ENCODE measurements around the gene VEGFA.

Gene VEGFA

DNA sequence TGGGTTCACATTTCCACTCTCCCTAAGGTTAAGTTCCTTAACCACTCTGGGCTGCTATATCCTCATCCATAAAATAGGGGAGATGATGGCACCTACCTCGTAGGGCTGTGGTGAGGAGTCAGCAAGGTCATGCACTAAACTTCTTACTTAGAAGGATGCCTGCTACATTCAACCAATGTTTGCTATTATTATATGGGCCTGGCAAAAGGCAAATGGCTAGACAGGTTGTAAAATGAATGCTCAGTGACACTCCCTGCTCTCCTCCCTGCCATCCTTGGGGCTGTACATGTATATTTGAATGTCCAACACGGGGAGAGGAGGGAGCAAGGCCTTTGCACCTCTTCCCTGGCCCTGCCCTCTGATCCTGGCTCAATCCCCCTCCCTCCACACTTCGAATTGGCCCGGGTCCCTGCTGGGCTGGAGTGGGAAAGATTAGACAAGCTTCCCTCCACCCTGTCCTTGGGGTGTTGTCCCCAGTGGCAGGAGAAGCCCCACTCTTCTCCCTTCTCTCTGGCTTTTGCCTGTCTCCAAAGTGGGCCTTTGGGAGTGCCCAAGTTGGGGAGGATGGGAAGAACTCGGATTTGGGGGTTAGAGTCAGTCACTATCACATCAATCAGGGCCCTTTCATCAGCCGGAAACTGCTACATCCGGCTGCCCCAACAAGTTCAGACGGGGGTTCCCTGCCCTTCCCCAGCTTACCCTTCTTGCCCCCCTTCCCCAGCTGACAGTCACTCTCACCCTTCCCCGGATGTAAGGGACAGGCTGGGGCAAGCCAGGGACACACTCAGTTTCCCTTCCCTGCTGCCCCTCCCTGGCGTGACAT lies 36.3 kb upstream of the VEGFA start:
- peak overlapping the region in 1 of 2 donors; percentile 39 for H3K4me3 Mint-ChIP-seq
- H3K27ac Mint-ChIP-seq, result peak overlapping the region; percentile 8 to 98
- peaks cover 6 to 20% of the 10 kb centered on the region in 2 donors for H3K4me1 Mint-ChIP-seq (ENCODE audit: low read depth in 2 of 2)
- H3K9me3 Mint-ChIP-seq, result peaks cover 0 to 2% of the 10 kb centered on the region in 2 donors
- DNase-seq (peak in 1 of 3 experiments; percentile 61), ATAC-seq (replicated peaks) (peak; percentile 81)
- no peaks in the 10 kb centered on the region for H3K27me3 Mint-ChIP-seq
- peaks cover 2% of the 10 kb centered on the region for H3K36me3 Mint-ChIP-seq (ENCODE audit: insufficient read depth)

DNA sequence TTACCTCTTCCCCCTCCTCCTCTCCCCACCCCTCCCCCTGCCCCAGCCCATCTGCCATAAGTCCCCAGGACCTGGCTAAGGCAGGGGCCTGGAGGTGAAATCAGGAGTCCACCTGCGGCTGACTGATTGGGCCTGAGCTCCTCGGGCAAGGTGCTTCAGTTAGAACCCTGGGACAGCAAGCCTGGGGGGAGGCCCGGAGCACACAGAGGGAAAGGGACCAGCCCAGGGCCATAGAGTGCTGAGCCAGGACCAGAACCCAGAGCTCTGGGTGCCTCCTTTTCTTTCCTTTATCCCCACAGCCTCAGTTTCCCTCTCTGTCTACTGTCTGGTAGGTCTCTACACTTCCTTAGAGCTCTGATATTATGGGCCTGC lies 35.7 kb upstream of the VEGFA start:
- peak overlapping the region; percentile 15 to 98 for H3K27ac Mint-ChIP-seq
- H3K4me1 Mint-ChIP-seq (ENCODE audit: low read depth in 2 of 2), result peaks cover 6 to 20% of the 10 kb centered on the region in 2 donors
- no peak for ATAC-seq (replicated peaks)

DNA sequence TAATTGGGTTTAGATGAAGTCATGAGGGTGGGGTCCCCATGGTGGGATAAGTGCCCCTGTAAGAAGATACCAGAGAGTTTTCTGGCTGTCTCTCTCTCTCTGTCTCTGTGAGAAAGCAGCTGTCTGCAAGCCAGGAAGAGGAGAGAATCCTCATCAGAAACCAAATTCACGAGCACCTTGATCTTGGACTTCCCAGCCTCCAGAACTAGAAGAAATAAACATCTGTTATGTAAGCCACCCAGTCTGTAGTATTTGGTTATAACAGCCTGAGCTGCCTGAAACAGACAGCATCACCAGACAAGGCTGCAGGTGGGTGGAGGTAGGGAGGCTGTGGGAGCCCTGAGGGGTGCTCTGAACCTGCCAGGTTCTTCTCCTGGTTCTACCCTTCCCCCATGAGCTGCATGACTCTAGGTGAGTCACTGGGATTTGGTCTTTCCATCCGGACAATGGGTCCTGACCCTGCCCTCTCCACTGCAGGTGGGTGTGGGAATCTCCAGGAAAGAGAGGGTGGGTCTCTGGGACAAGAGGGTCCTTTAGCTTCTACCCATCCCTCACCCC lies 34.3 kb upstream of the VEGFA start:
- Mint-ChIP-seq H3K36me3 (ENCODE audit: insufficient read depth) (no peaks in the 10 kb centered on the region), H3K27ac (peak overlapping the region in 1 of 2 donors; percentile 18), H3K9me3 (no peaks in the 10 kb centered on the region), H3K4me3 (no peak overlapping the region), H3K27me3 (no peaks in the 10 kb centered on the region), H3K4me1 (ENCODE audit: low read depth in 2 of 2) (peaks cover 6 to 20% of the 10 kb centered on the region in 2 donors)
- DNase-seq, result no peak
- ATAC-seq (replicated peaks), result no peak

More for the DNA sequence above, 35.7 kb upstream of the VEGFA start:
- Mint-ChIP-seq H3K4me3 (peak overlapping the region in 1 of 2 donors; percentile 36), H3K9me3 (peaks cover 0 to 2% of the 10 kb centered on the region in 2 donors), H3K27me3 (no peaks in the 10 kb centered on the region), H3K36me3 (ENCODE audit: insufficient read depth) (no peaks in the 10 kb centered on the region)
- no peak for DNase-seq

DNA sequence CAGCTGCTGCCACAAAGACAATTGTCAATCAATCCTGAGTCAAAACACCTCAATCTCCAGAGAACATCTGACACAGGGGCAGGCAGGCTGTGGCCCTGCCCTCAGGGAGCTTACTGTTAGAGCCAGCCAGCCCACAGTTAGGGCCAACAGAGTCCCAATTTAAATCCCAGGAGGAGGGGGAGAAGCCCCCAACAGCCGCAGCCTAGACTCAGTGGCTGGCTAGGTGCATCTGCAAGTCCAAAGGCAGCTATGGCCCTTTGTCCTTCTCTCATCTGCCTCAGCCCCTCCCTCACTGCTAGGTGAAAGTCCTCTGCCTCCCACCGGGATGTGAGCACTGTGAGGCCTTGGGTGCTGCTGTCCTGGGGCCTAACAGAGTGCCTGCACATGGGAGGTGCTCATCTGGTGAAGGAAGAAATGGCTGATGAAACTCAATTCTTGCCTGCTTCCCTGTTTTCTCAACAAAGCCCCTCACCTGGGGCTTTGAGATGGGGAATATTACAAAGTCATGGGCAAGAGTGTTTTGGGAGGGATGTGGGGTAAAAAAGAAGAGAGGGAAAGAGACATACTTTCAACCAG lies 33.7 kb upstream of the VEGFA start:
- no peaks in the 10 kb centered on the region for H3K36me3 Mint-ChIP-seq (ENCODE audit: insufficient read depth)
- H3K27me3 Mint-ChIP-seq, result no peaks in the 10 kb centered on the region
- DNase-seq (no peak), ATAC-seq (replicated peaks) (no peak)
- peaks cover 6 to 20% of the 10 kb centered on the region in 2 donors for H3K4me1 Mint-ChIP-seq (ENCODE audit: low read depth in 2 of 2)
- H3K9me3 Mint-ChIP-seq, result no peaks in the 10 kb centered on the region
- no peak overlapping the region for H3K4me3 Mint-ChIP-seq
- peak overlapping the region in 1 of 2 donors; percentile 84 for H3K27ac Mint-ChIP-seq

DNA sequence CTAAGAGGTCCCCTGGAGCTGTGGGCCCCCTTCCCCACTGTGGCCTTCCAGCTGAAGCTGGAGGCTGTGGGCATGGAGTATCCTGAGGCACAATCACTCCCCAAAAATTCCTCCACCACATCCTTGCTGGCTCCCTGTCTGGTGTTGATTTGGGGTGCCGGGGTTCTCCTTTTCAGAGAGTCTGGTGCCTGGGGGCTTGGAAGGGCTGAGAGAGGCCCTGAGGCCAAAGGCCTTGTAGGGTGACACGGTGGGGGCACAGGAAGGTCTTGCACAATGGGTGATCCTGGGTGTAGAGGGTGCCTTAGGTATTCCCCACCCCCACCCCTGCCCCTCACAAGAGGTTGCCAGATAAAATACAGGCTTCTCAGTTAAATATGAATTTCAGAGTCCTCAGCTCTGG lies 33.2 kb upstream of the VEGFA start:
- Mint-ChIP-seq H3K9me3 (no peaks in the 10 kb centered on the region), H3K4me3 (no peak overlapping the region), H3K27me3 (no peaks in the 10 kb centered on the region), H3K36me3 (ENCODE audit: insufficient read depth) (no peaks in the 10 kb centered on the region), H3K27ac (peak overlapping the region in 1 of 2 donors; percentile 84), H3K4me1 (ENCODE audit: low read depth in 2 of 2) (peaks cover 6 to 20% of the 10 kb centered on the region in 2 donors)
- no peak for ATAC-seq (replicated peaks)
- DNase-seq, result no peak

DNA sequence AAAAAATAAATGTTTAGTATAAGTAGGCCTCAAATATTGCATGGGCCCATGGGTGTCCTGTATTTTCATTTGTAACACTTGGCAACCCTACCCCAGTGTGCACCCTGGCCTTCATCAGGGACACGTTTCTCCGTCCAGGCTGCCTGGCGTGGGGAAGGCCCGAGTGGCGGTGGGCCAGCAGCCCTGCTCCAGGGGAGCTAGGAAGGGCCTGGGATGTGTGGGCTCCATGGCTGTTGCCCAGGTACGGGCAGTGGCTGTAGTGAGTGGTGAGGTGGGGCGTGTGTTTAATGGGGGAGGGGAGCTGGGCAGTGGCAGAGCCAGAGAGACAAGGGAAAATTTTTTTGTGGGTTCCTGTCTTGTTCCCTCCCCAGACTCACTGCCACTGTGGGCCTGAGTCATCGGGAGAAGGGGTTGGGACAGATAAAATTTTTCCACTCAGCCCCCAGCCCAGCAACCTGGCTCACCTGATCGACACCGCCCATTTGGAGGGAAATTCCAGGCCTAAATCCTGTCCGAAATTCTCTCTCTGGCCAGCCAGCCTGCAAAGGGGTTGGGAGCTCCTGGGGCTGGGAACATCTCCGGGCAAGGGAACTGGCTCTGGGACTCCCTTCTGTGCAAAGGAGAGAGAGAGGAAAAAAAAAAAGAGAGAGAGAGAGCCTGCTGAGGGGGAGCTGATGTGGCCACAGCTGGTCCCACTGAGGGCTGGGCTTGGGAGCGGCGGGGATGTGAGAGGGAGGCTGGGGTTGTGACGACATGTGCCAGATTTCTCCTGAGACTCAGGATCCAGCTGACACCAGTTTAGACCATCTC lies 32.5 kb upstream of the VEGFA start:
- Mint-ChIP-seq H3K9me3 (no peaks in the 10 kb centered on the region), H3K4me1 (ENCODE audit: low read depth in 2 of 2) (peaks cover 6 to 19% of the 10 kb centered on the region in 2 donors), H3K4me3 (no peak overlapping the region), H3K27me3 (no peaks in the 10 kb centered on the region), H3K27ac (peak overlapping the region in 1 of 2 donors; percentile 7), H3K36me3 (ENCODE audit: insufficient read depth) (no peaks in the 10 kb centered on the region)
- DNase-seq (no peak), ATAC-seq (replicated peaks) (no peak)

DNA sequence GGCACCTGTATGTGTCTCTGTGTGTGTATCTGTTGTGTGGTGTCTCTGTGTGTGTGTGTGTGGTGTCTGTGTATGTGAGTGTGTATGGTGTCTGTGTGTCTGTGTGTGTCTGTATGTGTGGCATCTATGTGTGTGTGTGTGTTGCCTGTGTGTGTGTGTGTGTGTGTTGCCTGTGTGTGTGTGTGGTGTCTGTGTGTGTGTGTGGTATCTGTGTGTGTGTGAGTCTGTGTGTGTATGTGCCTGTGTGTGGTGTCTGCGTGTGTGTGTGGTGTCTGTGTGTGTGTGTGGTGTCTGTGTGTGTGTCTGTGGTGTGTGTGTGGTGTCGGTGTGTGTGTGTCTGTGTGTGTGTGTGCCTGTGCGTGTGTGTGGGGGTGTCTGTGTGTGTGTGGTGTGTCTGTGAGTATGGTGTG lies 31.7 kb upstream of the VEGFA start:
- H3K36me3 Mint-ChIP-seq (ENCODE audit: insufficient read depth), result no peaks in the 10 kb centered on the region
- peaks cover 6 to 17% of the 10 kb centered on the region in 2 donors for H3K4me1 Mint-ChIP-seq (ENCODE audit: low read depth in 2 of 2)
- H3K27me3 Mint-ChIP-seq, result no peaks in the 10 kb centered on the region
- no peak for ATAC-seq (replicated peaks)
- H3K9me3 Mint-ChIP-seq, result no peaks in the 10 kb centered on the region
- no peak for DNase-seq
- peak overlapping the region in 1 of 2 donors; percentile 7 for H3K27ac Mint-ChIP-seq
- H3K4me3 Mint-ChIP-seq, result no peak overlapping the region

DNA sequence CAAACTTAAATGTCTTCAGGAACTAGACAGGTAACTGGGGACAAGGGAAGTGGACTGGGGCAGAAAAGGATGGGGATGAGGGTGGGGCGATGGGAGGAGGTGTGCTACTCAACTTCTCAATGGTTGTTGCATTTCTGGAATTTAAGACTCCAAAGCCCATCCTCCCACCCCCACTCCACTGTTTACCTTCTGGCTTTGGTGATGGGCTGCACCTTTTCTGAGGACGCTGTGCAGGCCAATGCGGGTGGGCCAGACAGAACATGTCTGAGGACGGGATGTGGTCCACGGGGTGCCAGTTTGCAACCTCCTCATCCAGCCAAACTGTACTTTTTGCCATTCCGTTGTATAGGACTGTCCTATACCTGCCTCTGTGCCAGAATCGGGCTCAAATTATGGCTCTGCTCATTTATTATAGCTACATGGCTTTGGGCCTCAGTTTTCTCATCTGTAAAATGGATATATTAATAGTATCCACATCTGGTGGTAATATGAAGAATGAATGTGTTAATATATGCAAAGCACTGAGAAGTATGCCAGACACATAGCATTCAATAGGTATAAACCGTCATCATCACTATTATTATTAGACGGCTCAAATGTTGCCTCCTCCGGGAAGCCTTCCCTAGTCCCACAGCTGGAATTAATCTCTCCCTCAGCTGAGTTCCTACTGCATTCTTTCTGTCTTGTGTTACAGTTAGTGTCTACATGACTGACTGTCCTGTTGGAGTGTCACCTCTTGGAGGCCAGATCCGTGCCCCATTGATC lies 31.0 kb upstream of the VEGFA start:
- H3K4me3 Mint-ChIP-seq, result no peak overlapping the region
- H3K9me3 Mint-ChIP-seq, result no peaks in the 10 kb centered on the region
- peaks cover 2 to 12% of the 10 kb centered on the region in 2 donors for H3K4me1 Mint-ChIP-seq (ENCODE audit: low read depth in 2 of 2)
- DNase-seq, result no peak
- peaks cover 0 to 7% of the 10 kb centered on the region in 2 donors for H3K27me3 Mint-ChIP-seq
- H3K36me3 Mint-ChIP-seq (ENCODE audit: insufficient read depth), result no peaks in the 10 kb centered on the region
- no peak for ATAC-seq (replicated peaks)
- no peak overlapping the region for H3K27ac Mint-ChIP-seq

DNA sequence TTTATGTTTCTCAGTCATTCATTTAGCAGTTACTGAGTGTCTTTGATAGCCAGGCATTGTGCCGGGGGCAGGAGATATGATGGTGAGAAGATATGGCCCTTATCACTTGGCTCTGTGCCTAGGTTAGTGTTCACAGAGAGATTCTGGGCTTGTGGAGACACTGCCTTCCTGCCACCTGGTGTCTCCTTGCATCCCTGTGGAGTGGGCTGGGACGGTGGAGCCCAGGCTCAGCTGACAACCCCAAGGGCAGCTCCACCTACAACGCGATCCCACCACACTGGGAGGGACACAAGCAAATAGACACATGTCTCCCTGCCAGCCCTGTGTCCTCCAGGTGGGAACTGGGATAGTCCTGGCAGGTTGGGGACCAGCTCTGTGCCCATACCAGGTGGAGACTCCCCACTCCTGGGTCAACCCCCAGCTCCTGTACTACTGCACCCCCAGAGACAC lies 30.3 kb upstream of the VEGFA start:
- peaks cover 0 to 8% of the 10 kb centered on the region in 2 donors for H3K4me1 Mint-ChIP-seq (ENCODE audit: low read depth in 2 of 2)
- no peaks in the 10 kb centered on the region for H3K9me3 Mint-ChIP-seq
- ATAC-seq (replicated peaks) (no peak), DNase-seq (no peak)
- H3K27me3 Mint-ChIP-seq, result peaks cover 5 to 13% of the 10 kb centered on the region in 2 donors
- H3K36me3 Mint-ChIP-seq (ENCODE audit: insufficient read depth), result no peaks in the 10 kb centered on the region
- H3K4me3 Mint-ChIP-seq, result no peak overlapping the region
- H3K27ac Mint-ChIP-seq, result no peak overlapping the region

DNA sequence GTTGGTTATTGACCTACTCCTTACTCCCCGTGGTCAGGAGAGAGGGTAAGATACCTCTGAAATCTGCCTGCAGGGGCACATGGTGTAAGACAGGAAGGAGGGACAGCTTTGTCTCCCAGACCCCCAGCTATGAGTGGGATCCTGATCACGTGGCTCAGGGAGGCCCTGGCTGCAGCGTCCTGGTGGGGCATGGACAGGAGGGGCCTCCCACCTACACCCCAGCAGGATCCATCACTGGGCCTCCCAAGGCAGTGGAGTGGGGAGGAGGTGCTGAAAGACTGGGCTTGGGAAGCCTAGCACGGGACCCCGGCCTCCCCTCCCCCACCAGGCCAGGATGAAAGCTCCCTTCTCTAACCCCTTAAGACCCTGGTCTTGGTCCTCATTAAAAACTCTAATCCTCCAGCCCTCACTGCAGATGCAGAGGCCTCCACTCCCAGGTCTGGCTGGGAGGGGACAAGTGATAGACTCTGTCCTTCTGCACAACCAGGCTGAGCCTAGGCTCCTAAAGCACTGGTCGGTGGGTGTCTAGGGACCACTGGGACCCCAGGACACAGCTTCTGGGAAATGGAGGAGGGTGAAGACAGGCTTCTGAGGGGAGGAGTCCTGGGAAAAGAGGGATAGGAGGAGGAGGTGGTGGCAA lies 29.6 kb upstream of the VEGFA start:
- no peaks in the 10 kb centered on the region for H3K9me3 Mint-ChIP-seq
- peaks cover 0 to 6% of the 10 kb centered on the region in 2 donors for H3K4me1 Mint-ChIP-seq (ENCODE audit: low read depth in 2 of 2)
- no peak overlapping the region for H3K27ac Mint-ChIP-seq
- no peak for ATAC-seq (replicated peaks)
- no peak for DNase-seq
- H3K36me3 Mint-ChIP-seq (ENCODE audit: insufficient read depth), result no peaks in the 10 kb centered on the region
- no peak overlapping the region for H3K4me3 Mint-ChIP-seq
- peaks cover 7 to 20% of the 10 kb centered on the region in 2 donors for H3K27me3 Mint-ChIP-seq

DNA sequence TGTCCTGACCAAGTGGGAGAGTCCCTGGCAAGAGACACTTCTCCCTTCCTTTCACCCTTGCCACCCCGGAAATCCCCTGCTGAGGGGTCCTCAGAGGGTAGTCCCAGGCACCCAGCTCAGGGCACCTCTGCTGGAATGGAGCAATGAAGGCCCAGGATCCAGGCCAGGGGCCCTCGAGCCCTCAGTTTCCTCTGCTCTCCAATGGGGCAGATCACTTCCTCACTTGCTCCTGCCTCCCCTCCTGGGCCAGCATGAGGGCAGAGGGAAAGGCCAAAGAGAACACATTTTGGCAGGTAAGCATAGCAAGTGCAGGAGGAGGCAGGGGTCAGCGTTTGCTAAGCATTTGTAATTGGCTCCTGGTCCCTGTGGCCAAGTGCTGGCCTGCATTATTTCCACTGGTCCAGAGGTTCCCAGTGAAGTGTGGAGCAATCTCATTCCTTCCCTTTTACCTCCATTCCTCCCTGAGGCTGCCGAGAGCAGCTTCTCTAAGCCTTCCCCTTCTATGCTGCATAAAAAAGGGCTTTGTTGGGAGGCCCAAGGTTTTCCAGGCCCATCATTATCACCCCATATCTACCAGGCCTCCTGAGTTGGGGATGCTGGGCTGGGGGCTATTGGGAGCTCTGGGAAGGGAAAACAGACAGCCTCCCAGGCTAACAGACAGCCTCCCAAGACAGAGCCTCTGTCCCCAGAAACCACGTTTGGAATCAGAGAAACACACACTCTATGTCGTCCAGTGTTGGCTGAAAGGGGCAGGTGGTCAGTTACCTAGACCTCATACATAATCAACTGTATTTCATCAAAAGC lies 28.8 kb upstream of the VEGFA start:
- H3K4me3 Mint-ChIP-seq, result no peak overlapping the region
- H3K27me3 Mint-ChIP-seq, result peaks cover 12 to 28% of the 10 kb centered on the region in 2 donors
- peaks cover 0 to 6% of the 10 kb centered on the region in 2 donors for H3K4me1 Mint-ChIP-seq (ENCODE audit: low read depth in 2 of 2)
- no peak for DNase-seq
- no peak for ATAC-seq (replicated peaks)
- H3K27ac Mint-ChIP-seq, result no peak overlapping the region
- no peaks in the 10 kb centered on the region for H3K36me3 Mint-ChIP-seq (ENCODE audit: insufficient read depth)
- H3K9me3 Mint-ChIP-seq, result no peaks in the 10 kb centered on the region

DNA sequence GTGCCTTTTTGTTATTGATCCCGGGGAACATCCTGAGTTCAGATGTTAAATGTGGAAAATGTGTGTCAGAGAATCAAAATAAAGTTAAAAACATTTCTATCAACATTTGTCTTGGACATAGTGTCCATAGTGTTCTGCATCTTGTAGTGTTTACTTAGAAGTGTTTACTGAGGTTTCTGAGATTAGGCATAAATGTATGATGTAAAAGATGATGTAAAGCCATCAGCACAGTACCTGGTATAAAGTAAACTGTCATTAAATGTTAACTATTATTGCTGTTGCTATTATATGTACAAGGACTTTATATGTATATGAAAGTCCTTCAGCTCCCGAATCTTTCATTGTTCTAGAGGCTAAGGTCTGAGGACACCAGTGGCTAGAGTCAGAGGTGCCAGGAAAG lies 28.2 kb upstream of the VEGFA start:
- H3K4me3 Mint-ChIP-seq, result no peak overlapping the region
- no peak overlapping the region for H3K27ac Mint-ChIP-seq
- no peak for ATAC-seq (replicated peaks)
- H3K9me3 Mint-ChIP-seq, result no peaks in the 10 kb centered on the region
- peaks cover 0 to 6% of the 10 kb centered on the region in 2 donors for H3K4me1 Mint-ChIP-seq (ENCODE audit: low read depth in 2 of 2)
- DNase-seq, result no peak
- H3K36me3 Mint-ChIP-seq (ENCODE audit: insufficient read depth), result no peaks in the 10 kb centered on the region
- H3K27me3 Mint-ChIP-seq, result peaks cover 17 to 34% of the 10 kb centered on the region in 2 donors
